GM12874 (cell line): ENCODE measurements around the gene ITGB6.

Experiments used
- CTCF ChIP-seq: IDR thresholded peaks from 2 replicates; pipeline ENCODE4 v1.5.1; 2011; ENCODE audit warnings: low read depth, mild to moderate bottlenecking, control low read depth, low read length, moderate library complexity; ENCODE audit not compliant: insufficient read depth

Gene ITGB6

GRCh38 chr2:160109939-160110673 is 90.0 kb downstream of the ITGB6 start:
- TF ChIP-seq CTCF: peak; percentile 71

GRCh38 chr2:160109243-160109642 is 90.8 kb downstream of the ITGB6 start:
- no peak for TF ChIP-seq CTCF

GRCh38 chr2:160108646-160109045 is 91.4 kb downstream of the ITGB6 start:
- TF ChIP-seq CTCF: no peak

- no peak for TF ChIP-seq CTCF
Observed at GRCh38 chr2:160105366-160105765, 94.7 kb downstream of the ITGB6 start.

- no peak for TF ChIP-seq CTCF
Observed at GRCh38 chr2:160104115-160104514, 96.0 kb downstream of the ITGB6 start.

- TF ChIP-seq CTCF: no peak
Observed at GRCh38 chr2:160097326-160097725, 102.7 kb downstream of the ITGB6 start.

GRCh38 chr2:160096409-160096808 is 103.7 kb downstream of the ITGB6 start:
- TF ChIP-seq CTCF: no peak

GRCh38 chr2:160092445-160092844 is 107.6 kb downstream of the ITGB6 start:
- TF ChIP-seq CTCF: no peak
